Stomach (tissue), 9 donors: ENCODE results near the gene TTLL11. TPM values are rescaled to one million over a fixed set of nuclear protein-coding genes. Genes with fewer than 3 reads are reported as not detected.

Experiments
- DNase-seq, 2 donors: peaks; one replicate each; pipeline versions ENCODE4 v3.0.0 to v3.0.0-alpha.2; 2013 to 2019
- H3K27ac ChIP-seq, 5 donors: fragments of 200-600 bp in 4 of 5; sonication (generic) in 4 of 5; one replicate each; pipeline ENCODE4 v1.5.1; 2013 to 2019; ENCODE audit warnings: mild to moderate bottlenecking in 1 of 5, moderate library complexity in 1 of 5
- H3K27me3 ChIP-seq, 3 donors: fragments of 200-600 bp; sonication (generic); one replicate each; pipeline ENCODE4 v1.5.1; 2017 to 2019; ENCODE audit warnings: mixed run types in 1 of 3
- H3K36me3 ChIP-seq, 4 donors: fragments of 200-600 bp; sonication (generic); 1 replicate in 3 of 4; 2 replicates in 1 of 4; pipeline ENCODE4 v1.5.1; 2016 to 2019
- H3K4me1 ChIP-seq, 4 donors: fragments of 200-600 bp; sonication (generic); one replicate each; pipeline ENCODE4 v1.5.1; 2016 to 2019
- H3K4me3 ChIP-seq, 4 donors: fragments of 200-600 bp; sonication (generic) in 3 of 4; one replicate each; pipeline ENCODE4 v1.5.1; 2016 to 2019; ENCODE audit warnings: mild to moderate bottlenecking in 1 of 4
- H3K9me3 ChIP-seq, 4 donors: fragments of 200-600 bp; sonication (generic); one replicate each; pipeline ENCODE4 v1.5.1; 2016 to 2019
- EP300 ChIP-seq: sonication (generic); formaldehyde crosslinking; IDR thresholded peaks from one replicate; pipeline ENCODE4 v1.6.1; 2017; ENCODE audit warnings: antibody characterized with exemption
- POLR2A ChIP-seq, 4 donors: fragments of 450-650 bp; IDR thresholded peaks; one replicate each; pipeline ENCODE4 v1.6.1; 2016; ENCODE audit warnings: antibody characterized with exemption in 4 of 4, control low read depth in 2 of 4, mild to moderate bottlenecking in 1 of 4, moderate library complexity in 1 of 4
- POLR2AphosphoS5 ChIP-seq, 3 donors: sonication (generic); formaldehyde crosslinking; IDR thresholded peaks; one replicate each; pipeline ENCODE4 v1.6.1; 2016; ENCODE audit warnings: antibody characterized with exemption in 3 of 3
- WGBS, 5 donors: extraction: QIAGEN DNeasy Blood & Tissue Kit in 3 of 5; methylation state at CpG; one replicate each; pipeline versions ENCODE4 v1.1.5 to v1.1.7; 2013 to 2018; 5-methylcytosine and 5-hydroxymethylcytosine counted together
- intact Hi-C: fragments of 100-400 bp; cut with DNase I; formaldehyde crosslinking; loops from one replicate; pipeline ENCODE4 v1.15.1; 2023; ENCODE audit warnings: low total_unique reads
- polyA plus RNA-seq, 3 donors: library from polyadenylated mRNA; stranded (reverse); fragments of 200-250 nt; gene quantifications; one replicate each; pipeline ENCODE4 v1.2.3, GENCODE V29; 2013
- total RNA-seq, 5 donors: library from RNA; depleted of rRNA; stranded (reverse); fragments of >200 nt; gene quantifications; one replicate each; pipeline versions ENCODE4 v1.1.0 to v1.2.3, GENCODE V29; 2014 to 2016
- TF ChIP-seq, protein P1 (sequence below), 7 experiments: fragments of 450-650 bp in 4 of 7; fragments of 200-600 bp in 3 of 7; sonication (generic) in 3 of 7; IDR thresholded peaks; one replicate each; pipeline ENCODE4 v1.5.1; 2016 to 2019; ENCODE audit warnings: antibody characterized with exemption in 7 of 7, control low read depth in 2 of 7, mild to moderate bottlenecking in 1 of 7
- donor health status: healthy with polysubstance abuse.
- donor health status: Bipolar disorder and iron deficiency.
- donor health status: healthy.

Gene TTLL11
- total and polyA plus RNA-seq, 8 donors: 3.6 to 18.2 (median 9.4) TPM

DNA sequence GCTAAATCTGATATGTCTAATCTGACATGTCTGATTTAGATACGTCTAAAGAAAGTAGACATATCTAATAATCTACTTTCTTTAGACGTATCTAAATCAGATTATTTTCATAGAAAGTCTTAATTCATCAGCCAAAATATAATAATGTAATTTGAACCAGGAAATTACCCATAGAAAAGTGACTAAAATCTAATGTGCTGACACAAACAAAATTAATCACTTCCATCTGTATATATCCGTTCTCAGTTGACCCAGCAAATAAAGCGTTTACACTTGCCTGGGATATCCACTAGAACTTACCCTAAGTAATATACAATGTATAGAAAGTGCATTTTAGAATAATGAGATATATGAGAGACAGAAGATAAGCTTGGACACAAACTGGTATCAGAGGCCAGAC, 56.7 kb downstream of the TTLL11 start:
- DNase-seq: no peak
- intact Hi-C loops: no loop called here
- peaks cover 8 to 31% (median 18%) of the 10 kb centered on the region in 4 donors for H3K36me3 ChIP-seq
- H3K27ac ChIP-seq: no peak overlapping the region
- H3K27me3 ChIP-seq: no peaks in the 10 kb centered on the region
- H3K4me3 ChIP-seq: no peak overlapping the region
- peaks cover 0 to 30% (median 17%) of the 10 kb centered on the region in 4 donors for H3K4me1 ChIP-seq
- 78 to 87% (median 82%) methylated on average over 4 of the region's 4 CpGs for WGBS, 5 donors
- no peak for TF ChIP-seq EP300
- H3K9me3 ChIP-seq: no peaks in the 10 kb centered on the region

GRCh38 chr9:122033775-122034373, 59.2 kb downstream of the TTLL11 start:
- no peak overlapping the region for H3K4me3 ChIP-seq
- 67 to 86% (median 82%) methylated on average over 8 of the region's 8 CpGs for WGBS, 5 donors
- no peaks in the 10 kb centered on the region for H3K27me3 ChIP-seq
- TF ChIP-seq EP300 (no peak), POLR2AphosphoS5 (IDR thresholded peaks at IDR 0.05) (no peak), POLR2A (IDR thresholded peaks at IDR 0.05) (no peak)
- TF ChIP-seq, protein P1, sequence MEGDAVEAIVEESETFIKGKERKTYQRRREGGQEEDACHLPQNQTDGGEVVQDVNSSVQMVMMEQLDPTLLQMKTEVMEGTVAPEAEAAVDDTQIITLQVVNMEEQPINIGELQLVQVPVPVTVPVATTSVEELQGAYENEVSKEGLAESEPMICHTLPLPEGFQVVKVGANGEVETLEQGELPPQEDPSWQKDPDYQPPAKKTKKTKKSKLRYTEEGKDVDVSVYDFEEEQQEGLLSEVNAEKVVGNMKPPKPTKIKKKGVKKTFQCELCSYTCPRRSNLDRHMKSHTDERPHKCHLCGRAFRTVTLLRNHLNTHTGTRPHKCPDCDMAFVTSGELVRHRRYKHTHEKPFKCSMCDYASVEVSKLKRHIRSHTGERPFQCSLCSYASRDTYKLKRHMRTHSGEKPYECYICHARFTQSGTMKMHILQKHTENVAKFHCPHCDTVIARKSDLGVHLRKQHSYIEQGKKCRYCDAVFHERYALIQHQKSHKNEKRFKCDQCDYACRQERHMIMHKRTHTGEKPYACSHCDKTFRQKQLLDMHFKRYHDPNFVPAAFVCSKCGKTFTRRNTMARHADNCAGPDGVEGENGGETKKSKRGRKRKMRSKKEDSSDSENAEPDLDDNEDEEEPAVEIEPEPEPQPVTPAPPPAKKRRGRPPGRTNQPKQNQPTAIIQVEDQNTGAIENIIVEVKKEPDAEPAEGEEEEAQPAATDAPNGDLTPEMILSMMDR (IDR thresholded peaks at IDR 0.05): no peak
- peaks cover 0 to 15% (median 7%) of the 10 kb centered on the region in 4 donors for H3K4me1 ChIP-seq
- no peaks in the 10 kb centered on the region for H3K9me3 ChIP-seq
- intact Hi-C loops: no loop called here
- H3K36me3 ChIP-seq: peaks cover 7 to 37% (median 24%) of the 10 kb centered on the region in 4 donors
- no peak for DNase-seq
- no peak overlapping the region for H3K27ac ChIP-seq

DNA sequence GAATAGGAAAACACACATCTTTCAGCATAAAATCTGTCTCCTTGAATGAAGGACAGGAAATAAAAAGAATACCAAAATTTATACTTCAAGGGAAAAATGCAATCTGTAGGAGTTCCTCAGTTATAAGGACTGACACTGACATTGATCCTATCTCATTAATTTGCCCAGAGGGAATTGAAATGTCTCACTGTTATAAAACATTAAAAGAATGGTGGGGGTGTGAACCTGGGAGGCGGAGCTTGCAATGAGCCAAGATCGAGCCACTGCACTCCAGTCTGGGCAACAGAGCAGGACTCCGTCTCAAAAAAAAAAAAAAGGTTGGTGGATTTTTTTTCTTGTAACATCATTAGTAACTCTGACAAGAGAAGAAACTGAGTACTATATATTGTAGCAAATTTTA, 60.8 kb downstream of the TTLL11 start:
- Histone ChIP-seq H3K4me3 (no peak overlapping the region), H3K36me3 (peaks cover 0 to 23% (median 15%) of the 10 kb centered on the region in 4 donors), H3K27me3 (no peaks in the 10 kb centered on the region), H3K27ac (no peak overlapping the region), H3K9me3 (no peaks in the 10 kb centered on the region), H3K4me1 (peaks cover 0 to 15% (median 7%) of the 10 kb centered on the region in 4 donors)
- intact Hi-C loops: no loop called here
- WGBS, 5 donors: 65 to 96% (median 87%) methylated on average over 3 of the region's 3 CpGs
- DNase-seq: no peak
- TF ChIP-seq POLR2AphosphoS5 (IDR thresholded peaks at IDR 0.05): no peak
- no peak for TF ChIP-seq EP300
- TF ChIP-seq, protein P1 (IDR thresholded peaks at IDR 0.05): no peak
- no peak for TF ChIP-seq POLR2A (IDR thresholded peaks at IDR 0.05)

GRCh38 chr9:122031776-122032175, 61.3 kb downstream of the TTLL11 start:
- peaks cover 0 to 15% (median 7%) of the 10 kb centered on the region in 4 donors for H3K4me1 ChIP-seq
- TF ChIP-seq, protein P1 (IDR thresholded peaks at IDR 0.05): no peak
- TF ChIP-seq EP300: no peak
- TF ChIP-seq POLR2A (IDR thresholded peaks at IDR 0.05): no peak
- TF ChIP-seq POLR2AphosphoS5 (IDR thresholded peaks at IDR 0.05): no peak
- intact Hi-C loops: no loop called here
- peaks cover 0 to 18% (median 12%) of the 10 kb centered on the region in 4 donors for H3K36me3 ChIP-seq
- H3K4me3 ChIP-seq: no peak overlapping the region
- no peak for DNase-seq
- no peak overlapping the region for H3K27ac ChIP-seq
- WGBS, 5 donors: 87 to 93% (median 91%) methylated on average over 7 of the region's 7 CpGs
- no peaks in the 10 kb centered on the region for H3K9me3 ChIP-seq
- H3K27me3 ChIP-seq: no peaks in the 10 kb centered on the region

DNA sequence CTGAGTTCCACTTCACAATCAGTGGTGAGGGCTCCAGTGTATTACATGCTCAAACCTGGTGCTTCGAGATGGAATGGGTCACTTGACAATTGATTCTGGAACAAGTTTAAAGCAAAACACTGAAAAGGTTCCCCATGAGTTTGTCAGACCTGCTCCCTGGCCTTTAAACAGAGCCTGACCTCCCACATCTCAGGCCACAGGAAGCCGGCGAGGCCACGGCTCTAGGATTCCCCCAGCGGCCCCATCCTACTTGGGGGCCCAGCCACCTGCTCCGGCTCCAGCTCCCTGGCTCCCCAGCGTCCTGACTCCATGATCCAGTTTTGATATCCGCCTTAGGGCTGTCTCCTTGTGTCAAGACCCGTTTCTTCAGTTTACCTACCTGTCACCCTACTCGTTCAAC, 62.0 kb downstream of the TTLL11 start:
- intact Hi-C loops: no loop called here

More for the DNA sequence above, 62.0 kb downstream of the TTLL11 start:
- 79 to 85% (median 81%) methylated on average over 9 to 10 of the region's 10 CpGs for WGBS, 5 donors
- H3K27ac ChIP-seq: no peak overlapping the region
- no peaks in the 10 kb centered on the region for H3K9me3 ChIP-seq
- H3K4me3 ChIP-seq: no peak overlapping the region
- TF ChIP-seq, protein P1 (IDR thresholded peaks at IDR 0.05): no peak
- TF ChIP-seq POLR2AphosphoS5 (IDR thresholded peaks at IDR 0.05) (no peak), POLR2A (IDR thresholded peaks at IDR 0.05) (no peak), EP300 (no peak)
- no peak for DNase-seq
- H3K36me3 ChIP-seq: peaks cover 0 to 18% (median 11%) of the 10 kb centered on the region in 4 donors
- peaks cover 0 to 15% (median 7%) of the 10 kb centered on the region in 4 donors for H3K4me1 ChIP-seq
- no peaks in the 10 kb centered on the region for H3K27me3 ChIP-seq
